ENCODE results near the gene DHRSX. TPM values are rescaled to one million over a fixed set of nuclear protein-coding genes. Genes with fewer than 3 reads are reported as not detected.
"Not testable (repeated sequence)": the region's sequence is repeated elsewhere in the genome, so short reads cannot be mapped to it uniquely, and the experiment has no call there.

DHRSX gene
- total and polyA plus RNA-seq, 11 donors, result 14.6 to 36.1 (median 24.1) TPM

- 93 to 95% (median 95%) methylated on average over 16 of the region's 16 CpGs for WGBS, 4 donors
- TF ChIP-seq POLR2A (IDR thresholded peaks at IDR 0.05) (no peak), CTCF (IDR thresholded peaks at IDR 0.05) (no peak)
- intact Hi-C loops (cut with DNase I), result no loop called here
- no peaks in the 10 kb centered on the region for H3K27me3 ChIP-seq
- no peaks in the 10 kb centered on the region for H3K9me3 ChIP-seq
- DNase-seq (no peak), ATAC-seq (no peak)
- H3K36me3 ChIP-seq, result peaks cover 0 to 41% (median 14%) of the 10 kb centered on the region in 9 donors
- no peak overlapping the region for H3K4me3 ChIP-seq
- no peaks in the 10 kb centered on the region for H3K4me1 ChIP-seq
- no peak overlapping the region for H3K27ac ChIP-seq
Measured at GRCh38 chrX:2242326-2242725, 258.4 kb downstream of the DHRSX start.

GRCh38 chrX:2241496-2241895 lies 259.3 kb downstream of the DHRSX start:
- H3K4me3 ChIP-seq; intact Hi-C loops (cut with DNase I); ATAC-seq; H3K27me3 ChIP-seq; H3K9me3 ChIP-seq; DNase-seq; H3K4me1 ChIP-seq; H3K27ac ChIP-seq: not testable (repeated sequence)
- peaks cover 0 to 41% (median 14%) of the 10 kb centered on the region in 9 donors for H3K36me3 ChIP-seq
- 94 to 96% (median 95%) methylated on average over 13 of the region's 13 CpGs for WGBS, 4 donors

- H3K4me1 ChIP-seq; H3K27me3 ChIP-seq; intact Hi-C loops (cut with DNase I); H3K9me3 ChIP-seq; H3K4me3 ChIP-seq; DNase-seq; H3K27ac ChIP-seq; ATAC-seq: not testable (repeated sequence)
- peaks cover 0 to 41% (median 14%) of the 10 kb centered on the region in 9 donors for H3K36me3 ChIP-seq
- WGBS, 4 donors, result 85 to 96% (median 92%) methylated on average over 12 of the region's 12 CpGs
Measured at GRCh38 chrX:2240761-2241160, 260.0 kb downstream of the DHRSX start.

GRCh38 chrX:2237976-2238375 lies 262.8 kb downstream of the DHRSX start:
- H3K4me1 ChIP-seq, result no peaks in the 10 kb centered on the region
- WGBS, 4 donors, result 92 to 97% (median 96%) methylated on average over 9 of the region's 9 CpGs
- no peaks in the 10 kb centered on the region for H3K9me3 ChIP-seq
- no peak for DNase-seq
- intact Hi-C loops (cut with DNase I), result no loop called here
- no peaks in the 10 kb centered on the region for H3K27me3 ChIP-seq
- H3K27ac ChIP-seq, result no peak overlapping the region
- TF ChIP-seq CTCF (IDR thresholded peaks at IDR 0.05) (no peak), POLR2A (IDR thresholded peaks at IDR 0.05) (no peak)
- no peak for ATAC-seq
- H3K4me3 ChIP-seq, result no peak overlapping the region
- H3K36me3 ChIP-seq, result peaks cover 0 to 41% (median 14%) of the 10 kb centered on the region in 9 donors

DNA sequence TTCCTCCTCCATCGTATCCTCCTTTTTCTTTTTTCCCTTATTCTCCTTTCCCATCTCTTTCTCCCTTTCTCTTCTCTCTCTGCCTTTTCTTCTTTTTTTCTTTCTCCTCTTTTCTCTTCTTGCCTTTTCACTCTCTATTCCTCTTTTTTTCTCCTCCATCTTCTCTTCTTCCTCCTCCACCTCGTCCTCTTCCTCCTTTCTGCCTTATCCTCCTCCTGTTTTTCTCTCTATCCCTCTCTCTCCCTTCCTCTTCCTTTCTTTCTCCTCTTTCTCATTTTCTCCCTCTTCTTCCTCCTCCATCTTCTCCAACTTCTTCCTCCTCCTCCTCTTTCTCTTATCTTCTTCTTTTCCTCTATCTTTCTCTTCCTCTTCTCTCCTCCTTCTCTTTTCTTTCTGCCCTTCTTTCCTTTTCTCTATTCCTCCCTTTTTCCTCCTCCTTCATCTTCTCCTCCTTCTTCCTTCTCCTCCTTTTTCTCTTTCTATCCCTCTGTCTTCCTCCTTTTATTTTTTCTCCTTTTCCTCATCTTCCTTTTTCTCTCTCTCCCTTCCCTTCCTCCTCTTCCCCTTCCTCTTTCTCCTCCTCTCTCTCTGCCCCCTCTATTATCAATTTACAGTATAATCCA lies 269.1 kb downstream of the DHRSX start:
- ATAC-seq, result no peak
- no peaks in the 10 kb centered on the region for H3K4me1 ChIP-seq
- peaks cover 0 to 9% (median 0%) of the 10 kb centered on the region in 12 donors for H3K9me3 ChIP-seq
- WGBS, 4 donors, result 91 to 97% (median 96%) methylated on average over 2 of the region's 2 CpGs
- intact Hi-C loops (cut with DNase I), result no loop called here
- no peaks in the 10 kb centered on the region for H3K27me3 ChIP-seq
- H3K36me3 ChIP-seq, result peaks cover 0 to 15% (median 4%) of the 10 kb centered on the region in 9 donors
- no peak for DNase-seq
- H3K27ac ChIP-seq, result no peak overlapping the region
- H3K4me3 ChIP-seq, result no peak overlapping the region
- no peak for TF ChIP-seq CTCF (IDR thresholded peaks at IDR 0.05)
- no peak for TF ChIP-seq POLR2A (IDR thresholded peaks at IDR 0.05)

Measured in heart left ventricle (tissue), 16 donors.